HG03521 (cell line): Measurements from ENCODE around the gene EPOP.

ENCODE experiments used
- ATAC-seq: cut with Tn5 transposase; IDR thresholded peaks from one replicate; pipeline ENCODE4 v1.9.1; 2021; ENCODE audit warnings: mild to moderate bottlenecking, moderate library complexity; ENCODE audit not compliant: unreplicated experiment

The EPOP gene

DNA sequence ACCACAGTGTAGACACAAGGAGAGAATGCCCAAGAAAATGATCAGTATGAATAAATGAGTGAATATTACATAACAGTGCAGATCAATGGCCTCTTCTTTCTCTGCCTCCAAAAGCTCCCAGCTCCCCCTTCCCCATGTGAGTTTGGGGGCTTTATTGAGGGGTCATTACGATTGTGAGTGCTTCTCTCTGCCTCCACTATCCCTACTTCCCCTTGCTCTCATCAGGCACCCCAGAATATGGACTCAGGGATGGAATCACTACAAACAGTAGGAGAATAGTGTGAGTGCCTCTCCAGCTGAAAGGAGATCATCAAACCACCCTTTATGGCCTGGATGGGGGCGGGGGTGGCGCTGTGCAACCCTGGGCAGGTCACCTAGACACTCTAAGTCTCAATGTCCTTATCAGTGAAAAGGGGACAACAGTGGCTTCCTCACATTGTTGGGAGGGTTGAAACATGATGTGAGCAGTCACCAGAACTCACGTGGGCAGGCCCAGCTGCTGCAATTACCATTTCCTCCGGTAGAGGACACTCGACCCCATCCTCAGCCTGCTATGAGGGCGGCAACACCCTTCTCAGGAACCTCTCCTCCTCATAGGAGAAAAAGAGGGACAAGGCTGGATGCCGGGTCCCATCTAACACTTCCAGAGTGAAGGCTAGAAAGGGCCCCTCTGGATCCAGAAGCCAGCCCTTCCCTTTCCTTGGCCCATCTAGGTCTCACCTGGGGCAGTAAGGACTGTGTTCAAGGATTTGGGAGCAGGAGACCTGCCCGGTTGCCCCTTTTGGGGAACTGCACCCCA, 2.1 kb upstream of the EPOP start:
- no peak for ATAC-seq

DNA sequence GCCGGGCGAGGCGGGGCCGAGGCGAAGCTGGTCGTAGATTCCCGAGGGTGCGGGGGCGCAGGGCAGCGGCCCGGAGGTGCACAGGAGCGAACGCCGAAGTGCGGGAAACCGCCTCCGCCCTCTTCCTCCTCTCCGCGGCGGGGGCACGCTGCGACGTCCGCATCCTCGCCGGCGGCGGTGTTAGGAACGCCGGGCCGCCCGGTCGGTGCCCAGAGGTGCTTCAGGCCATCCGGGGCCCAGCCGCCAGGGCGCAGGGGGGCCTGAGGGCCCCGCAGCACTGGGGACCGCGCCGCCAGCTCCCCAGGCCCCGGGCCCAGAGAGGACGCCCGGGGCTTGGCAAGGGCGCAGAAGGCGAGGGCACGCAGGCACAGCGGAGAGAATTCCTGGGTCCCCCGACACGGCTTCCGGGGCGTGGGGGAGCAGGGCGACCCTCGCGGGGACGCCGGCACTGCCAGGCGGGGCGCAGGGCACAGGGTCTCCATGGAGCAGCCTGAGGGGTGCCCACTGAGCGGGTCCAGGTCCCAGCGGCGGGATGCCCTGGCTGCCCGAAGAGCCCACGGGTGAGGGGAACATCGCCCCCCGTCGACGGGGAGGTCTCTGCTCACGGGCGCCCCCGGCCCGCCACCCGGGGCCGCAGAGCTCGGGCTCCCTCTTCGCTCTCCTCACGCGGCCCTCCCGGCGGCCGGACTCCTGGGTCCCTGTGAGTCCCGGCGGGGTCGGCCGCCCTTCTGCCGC, 576 bp downstream of the EPOP start:
- peak; percentile 23 for ATAC-seq

DNA sequence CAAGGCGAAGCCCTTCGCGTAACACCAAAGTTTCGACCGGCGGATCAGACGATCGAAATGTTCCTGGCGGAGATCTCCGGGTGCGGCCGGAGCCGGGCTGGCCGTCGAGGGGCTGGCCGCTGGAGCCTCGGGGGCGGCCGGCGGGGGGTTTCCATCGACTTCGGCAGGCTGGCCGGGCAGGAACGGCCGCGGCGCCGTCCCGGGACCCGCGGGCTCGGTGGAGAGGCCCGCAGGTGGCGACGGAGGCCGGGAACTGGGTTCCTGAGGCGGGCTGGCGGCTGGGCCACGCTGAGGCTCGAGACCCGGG, 1.1 kb downstream of the EPOP start:
- no peak for ATAC-seq

DNA sequence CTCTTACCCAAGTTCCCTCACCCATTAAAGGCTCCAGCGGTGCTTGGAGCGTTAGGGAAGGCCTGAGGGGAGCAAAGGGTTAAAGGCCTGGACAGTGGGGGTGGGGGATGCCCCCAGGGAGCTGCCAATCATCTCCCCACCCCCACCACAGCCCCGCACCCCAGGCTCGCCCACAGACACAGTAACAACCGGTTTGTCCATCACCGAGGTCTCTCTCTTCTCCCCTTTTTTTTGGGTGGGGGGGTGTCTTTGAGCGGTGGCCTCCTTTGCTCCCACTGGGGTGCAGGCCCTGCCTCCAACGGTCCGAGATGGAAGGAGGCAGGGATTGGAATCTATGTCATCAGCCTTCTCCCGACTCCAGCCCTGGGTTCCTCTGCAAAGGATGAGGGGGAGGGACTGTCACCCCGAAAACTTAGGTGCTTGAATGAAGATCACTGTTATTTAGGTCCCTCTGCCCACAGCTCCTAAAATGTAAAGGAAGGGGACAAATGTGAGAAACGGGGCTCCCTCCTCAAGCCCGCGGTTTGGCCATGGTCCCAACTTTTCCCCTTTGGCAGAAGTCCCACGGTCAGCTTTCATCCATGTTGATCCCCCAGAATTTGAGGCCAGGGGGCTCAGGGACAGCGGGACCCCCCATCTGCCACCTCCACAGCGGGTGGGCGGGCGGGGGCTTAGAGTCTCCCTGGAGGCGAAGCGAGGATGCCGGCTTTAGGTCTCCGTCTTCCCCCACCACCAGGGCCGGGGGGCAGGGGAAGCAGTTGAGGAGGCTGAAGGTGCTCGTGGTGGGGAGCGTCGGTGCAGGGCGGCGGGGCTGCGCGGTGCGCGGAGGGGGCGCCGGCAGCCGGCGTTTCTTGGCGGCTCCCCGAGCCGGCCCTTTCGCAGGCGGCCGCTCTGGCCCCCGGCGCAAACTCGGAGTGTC, 1.7 kb downstream of the EPOP start:
- no peak for ATAC-seq

DNA sequence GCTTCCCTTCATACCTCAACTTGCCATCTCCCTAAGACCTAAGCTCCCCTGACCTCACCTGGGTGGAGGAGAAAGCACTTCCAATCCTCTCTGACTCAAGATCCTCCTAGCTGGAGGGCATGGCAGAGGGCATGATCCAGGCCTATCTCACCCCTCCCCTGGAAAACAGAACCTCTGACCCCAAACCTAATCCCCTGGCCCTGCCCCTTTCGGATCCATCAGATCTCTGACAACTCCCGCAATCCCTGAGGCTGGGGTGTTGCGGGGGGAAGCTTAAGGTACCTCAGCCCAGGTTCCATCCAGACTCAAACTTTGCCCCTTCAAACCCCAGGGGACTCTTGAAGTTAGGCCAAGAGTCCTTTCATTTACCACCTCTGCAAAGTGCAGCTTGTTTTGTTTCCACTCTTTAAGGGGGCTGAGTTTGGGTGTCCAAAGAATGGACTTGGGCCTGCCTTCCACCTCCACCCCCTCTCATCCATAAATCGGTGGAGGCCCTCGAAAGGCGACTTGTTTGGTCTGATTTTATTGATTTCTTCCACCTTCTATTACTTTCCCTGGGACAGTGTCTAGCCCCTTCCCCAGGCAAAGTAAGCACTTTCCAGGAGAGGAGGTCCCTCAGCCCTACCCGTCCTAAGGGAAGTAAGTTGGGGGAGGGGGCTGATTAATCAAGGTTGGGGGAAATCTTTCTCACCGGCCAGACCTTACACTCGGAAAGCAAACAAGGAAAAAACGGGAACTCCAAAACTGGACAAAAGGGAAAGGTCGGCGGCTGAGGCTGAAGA, 2.6 kb downstream of the EPOP start:
- ATAC-seq: no peak

DNA sequence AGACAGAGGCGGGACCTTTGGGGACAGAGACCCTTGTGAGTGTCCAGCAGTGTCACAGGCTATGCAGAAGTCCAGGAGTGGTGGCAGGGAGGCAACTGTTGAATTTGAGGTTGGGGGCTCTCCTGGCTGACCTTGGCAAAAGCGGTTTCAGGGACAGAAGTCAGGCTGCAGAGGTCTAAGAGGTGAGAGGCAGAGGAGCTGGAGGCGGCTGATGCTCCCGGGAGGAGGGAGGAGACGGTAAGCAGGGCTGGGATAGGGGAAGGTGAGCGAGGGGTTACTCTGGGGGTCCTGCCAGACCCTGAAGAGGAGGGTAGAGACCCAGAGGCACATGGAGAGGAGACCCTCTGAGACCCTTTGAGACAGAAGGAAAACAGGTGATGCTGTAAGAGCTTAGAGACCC, 5.2 kb downstream of the EPOP start:
- ATAC-seq: no peak

DNA sequence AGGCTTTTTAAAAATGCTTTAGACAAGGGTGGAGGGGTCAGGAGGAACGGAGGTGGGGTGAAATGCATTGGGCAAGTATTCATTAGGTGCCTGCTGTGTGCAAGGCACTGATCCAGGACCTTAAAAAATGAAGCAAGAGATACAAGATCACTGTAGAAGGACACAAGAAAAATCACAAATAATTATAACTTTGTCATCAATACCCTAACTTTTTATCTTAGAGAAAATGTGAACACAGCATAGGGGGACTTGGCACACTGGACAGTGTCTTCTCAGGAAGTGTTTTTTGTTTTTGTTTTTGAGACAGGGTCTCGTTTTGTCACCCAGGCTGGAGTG, 7.0 kb downstream of the EPOP start:
- no peak for ATAC-seq

DNA sequence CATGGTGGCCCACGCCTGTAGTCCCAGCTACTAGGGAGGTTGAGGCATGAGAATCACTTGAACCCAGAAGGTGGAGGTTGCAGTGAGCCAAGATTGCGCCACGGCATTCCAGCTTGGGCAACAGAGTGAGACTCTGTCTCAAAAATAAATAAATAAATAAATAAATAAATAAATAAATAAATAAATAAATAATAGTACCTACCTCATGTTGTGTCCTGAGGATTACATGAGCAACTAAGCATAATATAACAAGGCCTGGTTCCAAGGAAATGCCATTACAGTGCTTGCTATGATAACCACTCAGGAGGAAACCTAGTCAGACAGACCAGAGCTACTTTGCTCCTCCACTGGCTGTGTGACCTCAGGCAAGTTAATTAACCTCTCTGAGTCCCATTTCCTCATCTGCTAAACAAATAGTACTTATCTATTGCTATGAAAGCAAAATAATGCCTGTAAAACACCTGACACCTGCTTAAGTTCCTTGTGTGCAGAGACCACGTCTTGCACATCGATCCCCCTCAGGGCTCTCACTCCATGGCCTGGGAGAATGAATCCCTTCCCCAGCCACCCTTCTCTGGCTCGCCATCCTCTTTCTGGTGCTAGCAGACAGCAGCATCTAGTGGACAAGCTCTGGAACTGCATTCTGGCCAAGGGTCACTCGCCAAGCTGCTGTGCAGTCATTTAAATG, 7.5 kb downstream of the EPOP start:
- no peak for ATAC-seq

DNA sequence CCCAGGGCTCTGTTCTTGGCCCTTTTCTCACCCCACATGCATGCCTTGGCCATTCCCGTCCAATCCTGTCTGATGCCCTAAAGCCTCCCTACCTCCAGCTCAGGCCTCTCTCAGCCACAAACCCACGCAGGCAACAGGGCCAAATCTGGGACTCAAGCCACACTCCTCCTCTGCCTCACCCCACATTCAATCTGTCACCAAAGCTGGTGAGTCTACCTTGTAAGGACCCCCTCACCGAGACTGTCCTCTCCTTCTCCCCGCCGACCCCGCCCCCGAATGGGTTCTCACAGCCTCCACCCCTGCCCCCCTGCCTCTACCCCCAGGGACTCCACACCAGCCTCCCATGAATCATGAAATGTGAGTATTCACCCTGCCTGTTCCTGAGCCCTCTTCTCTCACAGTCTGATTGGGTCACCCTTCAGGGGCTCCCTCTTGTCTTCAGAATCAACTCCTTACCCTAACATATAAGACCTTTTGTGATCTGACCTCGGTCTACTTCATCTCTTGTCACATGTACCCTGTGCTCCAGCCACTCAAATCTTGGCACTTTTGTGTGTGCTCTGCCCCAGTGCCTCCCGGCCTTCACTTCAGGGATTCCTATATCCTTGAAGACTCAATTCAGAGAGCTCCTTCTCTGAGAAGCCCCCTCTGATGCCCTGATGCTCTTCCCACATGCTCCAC, 10.7 kb downstream of the EPOP start:
- no peak for ATAC-seq

DNA sequence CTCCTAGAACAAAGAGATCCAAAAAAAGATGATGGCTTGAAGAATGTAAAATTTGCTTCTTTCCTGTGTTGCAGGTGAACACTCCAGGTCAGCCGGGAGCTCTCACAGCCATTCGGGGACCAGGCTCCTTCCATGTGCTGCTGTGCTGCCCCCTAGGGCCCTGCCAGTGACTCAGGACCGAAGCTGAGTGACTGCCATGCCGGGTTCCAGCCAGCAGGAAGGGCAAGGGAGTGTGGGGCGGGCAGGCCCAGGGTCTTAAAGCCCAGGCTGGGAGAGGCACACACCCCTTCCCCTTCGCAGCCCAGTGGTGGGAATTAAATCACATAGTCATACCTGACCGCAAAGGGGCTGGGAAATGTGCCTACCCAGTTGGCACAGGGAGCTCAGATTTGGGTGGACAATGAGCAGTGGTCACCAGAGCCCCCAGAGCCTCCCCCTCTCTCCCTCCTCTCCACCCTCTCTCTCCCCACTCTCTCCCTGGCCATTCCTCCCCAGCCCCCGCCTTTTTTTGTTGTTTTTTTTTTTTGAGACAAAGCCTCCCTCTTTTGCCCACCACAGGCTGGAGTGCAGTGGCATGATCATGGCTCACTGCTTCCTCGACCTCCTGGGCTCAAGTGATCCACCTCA, 11.5 kb downstream of the EPOP start:
- ATAC-seq: no peak

DNA sequence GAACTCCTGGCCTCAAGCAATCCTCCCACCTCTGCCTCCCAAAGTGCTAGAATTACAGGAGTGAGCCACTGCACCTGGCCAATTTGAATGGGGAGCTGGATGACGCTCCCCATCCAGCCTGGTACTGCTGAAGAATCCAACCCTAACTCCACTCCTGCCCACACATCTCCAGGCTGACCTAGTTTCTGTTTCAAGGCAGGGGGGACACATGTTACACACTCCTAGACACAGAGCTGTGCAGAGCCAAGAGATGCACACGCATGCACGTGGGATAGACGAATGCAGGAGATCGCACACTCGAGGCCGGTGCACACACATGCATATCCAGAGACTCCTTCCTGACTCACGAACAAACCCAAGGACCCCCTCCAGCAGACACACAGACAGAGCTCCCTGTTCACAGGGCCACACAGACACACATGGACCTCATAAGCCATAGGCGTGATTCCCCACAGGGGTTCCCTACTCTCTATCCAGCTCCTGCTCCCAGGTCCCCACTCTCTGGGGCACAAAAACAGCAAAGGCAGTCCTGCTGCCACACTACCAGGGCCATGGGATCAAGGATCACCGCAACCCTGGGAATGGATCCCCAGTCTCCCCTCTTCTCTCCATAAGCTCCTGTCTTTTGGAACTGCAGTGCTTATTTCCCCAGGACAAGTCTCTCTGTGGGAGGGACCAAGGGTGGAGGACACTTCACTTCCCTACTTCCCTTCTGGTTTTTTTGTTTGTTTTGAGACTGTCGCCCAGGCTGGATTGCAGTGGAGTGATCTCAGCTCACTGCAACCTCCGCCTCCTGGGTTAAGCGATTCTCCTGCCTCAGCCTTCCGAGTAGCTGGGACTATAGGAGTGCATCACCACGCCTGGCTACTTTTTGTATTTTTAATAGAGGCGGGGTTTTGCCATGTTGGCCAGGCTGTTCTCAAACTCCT, 14.4 kb downstream of the EPOP start:
- no peak for ATAC-seq

DNA sequence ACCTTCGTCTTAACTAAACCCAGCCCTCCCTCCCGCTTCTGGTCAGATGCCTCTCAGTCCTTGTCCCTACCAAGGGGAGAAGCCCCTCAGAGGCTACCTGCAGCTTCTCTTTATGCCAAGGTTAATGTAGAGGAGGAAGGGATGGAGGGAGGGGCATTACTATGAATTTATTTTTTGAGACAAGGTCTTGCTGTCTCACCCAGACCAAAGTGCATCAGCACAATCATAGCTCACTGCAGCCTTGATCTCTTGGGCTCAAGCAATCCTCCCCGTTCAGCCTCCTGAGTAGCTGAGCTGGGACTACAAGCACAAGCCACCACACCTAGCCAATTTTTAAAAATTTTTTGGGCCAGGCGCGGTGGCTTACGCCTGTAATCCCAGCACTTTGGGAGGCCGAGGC, 15.3 kb downstream of the EPOP start:
- no peak for ATAC-seq

DNA sequence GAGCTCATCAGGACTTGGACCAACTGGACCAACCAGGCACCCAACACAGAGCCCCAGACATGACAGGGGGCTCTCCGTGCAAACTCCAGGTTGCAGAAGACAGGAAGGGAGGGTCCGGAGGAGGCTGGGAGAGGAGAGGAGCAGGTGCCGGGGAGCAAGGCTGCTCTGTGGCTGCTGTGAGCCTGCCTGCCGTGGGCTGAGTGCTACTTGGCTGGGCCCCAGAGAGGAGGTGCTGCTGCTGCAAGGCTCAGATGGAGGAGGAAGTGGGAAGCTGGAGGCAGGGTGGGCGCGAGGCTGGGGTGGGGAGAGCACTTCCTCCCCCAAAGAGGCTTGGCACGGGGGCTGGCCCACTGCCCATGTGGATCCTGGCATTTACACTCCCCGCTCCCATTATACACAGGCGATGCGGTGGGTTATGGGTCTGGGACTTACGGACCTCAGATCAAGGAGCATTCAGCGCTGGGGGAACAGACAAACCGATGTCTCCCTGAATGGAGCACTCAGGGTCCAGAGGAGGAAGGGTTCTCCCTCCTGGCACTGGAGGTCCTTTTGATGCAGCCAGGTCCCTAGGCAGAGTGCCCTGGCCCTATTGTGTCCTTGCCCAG, 15.9 kb downstream of the EPOP start:
- ATAC-seq: no peak

DNA sequence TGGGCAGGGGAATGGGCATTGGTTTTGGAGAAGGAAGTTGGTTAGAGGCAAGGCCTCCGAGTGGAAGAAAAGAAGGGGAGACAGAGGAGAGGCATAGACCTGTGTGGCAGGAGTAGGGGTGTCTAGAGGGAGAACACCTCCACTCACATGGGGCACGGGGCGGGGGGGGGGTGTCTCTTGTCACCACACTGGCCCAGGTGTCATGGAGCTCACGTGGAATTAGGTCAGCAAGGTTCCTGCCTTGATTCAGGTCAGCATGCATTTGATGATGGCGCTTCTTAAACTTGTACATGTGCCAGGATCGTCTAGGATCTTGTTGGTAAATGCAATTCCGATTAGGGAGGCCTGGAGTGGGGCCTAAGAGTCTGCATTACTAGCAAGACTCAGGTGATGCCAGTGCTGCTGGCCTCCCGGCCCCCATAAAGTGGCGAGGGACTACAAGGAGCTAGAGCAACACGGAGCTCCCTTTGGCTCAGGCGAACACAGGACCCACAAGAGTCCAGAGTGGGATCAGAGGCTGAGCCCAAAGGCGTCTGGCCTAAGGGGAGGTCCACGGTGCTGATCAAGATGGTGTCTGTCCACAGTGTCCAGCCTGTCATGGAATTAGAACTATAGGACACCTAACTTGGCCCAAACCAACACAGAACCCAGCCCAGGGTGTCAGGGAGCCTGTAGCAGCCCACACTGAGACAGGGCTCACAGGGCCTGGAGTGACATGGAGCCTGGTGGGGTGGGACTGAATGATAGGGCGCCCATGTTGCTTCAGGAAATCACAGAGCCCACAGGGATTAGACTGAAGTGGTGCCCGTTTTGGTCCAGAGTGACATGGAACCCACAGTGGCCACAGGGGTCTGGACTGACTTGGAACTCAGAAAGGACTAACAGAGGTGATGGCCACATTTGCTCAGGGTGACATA, 16.7 kb downstream of the EPOP start:
- no peak for ATAC-seq

DNA sequence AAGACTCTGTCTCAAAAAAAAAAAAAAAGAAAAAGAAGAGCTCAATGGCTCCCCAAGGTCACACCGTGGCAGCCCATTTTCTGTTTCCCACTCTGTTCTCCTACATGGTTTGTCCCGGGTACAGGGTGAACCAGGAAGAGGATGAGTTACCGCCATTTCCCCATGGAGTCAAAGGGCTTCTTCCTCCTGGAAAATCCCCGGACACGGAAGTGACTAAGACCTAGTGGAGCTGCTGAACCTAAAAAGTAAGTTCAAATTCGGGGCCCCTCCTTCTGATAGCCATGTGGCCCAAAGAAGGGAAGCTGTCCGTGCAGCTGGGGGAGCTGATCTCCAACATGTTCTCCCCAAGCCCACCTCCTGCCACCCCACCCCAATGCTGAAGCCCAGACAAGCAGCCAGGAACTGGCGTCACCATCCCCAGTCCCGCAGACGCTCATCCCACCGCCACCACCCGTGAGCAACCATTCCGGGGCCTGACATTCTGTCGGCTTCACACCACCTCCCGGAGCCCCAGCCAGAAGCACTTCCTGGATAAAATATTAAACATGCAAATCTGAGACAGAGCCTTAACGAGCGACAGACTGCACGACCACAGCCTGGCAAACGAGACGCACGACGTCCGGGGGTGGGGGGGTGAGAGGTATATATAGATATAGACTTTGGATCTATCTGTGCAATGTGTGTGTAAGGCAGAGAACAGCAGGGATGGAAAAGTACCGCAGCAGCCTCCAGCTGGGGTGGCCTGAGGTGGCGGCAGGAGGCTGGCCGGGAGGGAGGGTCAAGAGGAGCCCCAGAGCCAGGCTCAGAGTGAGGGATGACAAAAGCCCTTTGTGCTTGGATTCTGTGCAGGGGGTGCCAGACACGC, 17.6 kb downstream of the EPOP start:
- ATAC-seq: no peak
